NOMO-1 (cell line): ENCODE data around the gene P2RY11.

Experiments used
- DNase-seq, 2 experiments: peaks; one replicate each; lab custom pipeline; 2025; ENCODE audit not compliant: unreplicated experiment in 2 of 2; lab: John Stamatoyannopoulos, UW

Gene P2RY11

GRCh38 chr19:10112895-10113591 lies 1.6 kb downstream of the P2RY11 start:
- peak in 1 of 2 experiments; percentile 28 for DNase-seq

DNA sequence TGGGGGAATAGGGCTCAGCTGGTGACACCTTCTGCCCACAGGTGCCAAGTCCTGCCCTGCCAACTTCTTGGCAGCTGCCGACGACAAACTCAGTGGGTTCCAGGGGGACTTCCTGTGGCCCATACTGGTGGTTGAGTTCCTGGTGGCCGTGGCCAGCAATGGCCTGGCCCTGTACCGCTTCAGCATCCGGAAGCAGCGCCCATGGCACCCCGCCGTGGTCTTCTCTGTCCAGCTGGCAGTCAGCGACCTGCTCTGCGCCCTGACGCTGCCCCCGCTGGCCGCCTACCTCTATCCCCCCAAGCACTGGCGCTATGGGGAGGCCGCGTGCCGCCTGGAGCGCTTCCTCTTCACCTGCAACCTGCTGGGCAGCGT lies 2.1 kb downstream of the P2RY11 start:
- DNase-seq: no peak

GRCh38 chr19:10113964-10114650 lies 2.6 kb downstream of the P2RY11 start:
- DNase-seq: no peak

DNA sequence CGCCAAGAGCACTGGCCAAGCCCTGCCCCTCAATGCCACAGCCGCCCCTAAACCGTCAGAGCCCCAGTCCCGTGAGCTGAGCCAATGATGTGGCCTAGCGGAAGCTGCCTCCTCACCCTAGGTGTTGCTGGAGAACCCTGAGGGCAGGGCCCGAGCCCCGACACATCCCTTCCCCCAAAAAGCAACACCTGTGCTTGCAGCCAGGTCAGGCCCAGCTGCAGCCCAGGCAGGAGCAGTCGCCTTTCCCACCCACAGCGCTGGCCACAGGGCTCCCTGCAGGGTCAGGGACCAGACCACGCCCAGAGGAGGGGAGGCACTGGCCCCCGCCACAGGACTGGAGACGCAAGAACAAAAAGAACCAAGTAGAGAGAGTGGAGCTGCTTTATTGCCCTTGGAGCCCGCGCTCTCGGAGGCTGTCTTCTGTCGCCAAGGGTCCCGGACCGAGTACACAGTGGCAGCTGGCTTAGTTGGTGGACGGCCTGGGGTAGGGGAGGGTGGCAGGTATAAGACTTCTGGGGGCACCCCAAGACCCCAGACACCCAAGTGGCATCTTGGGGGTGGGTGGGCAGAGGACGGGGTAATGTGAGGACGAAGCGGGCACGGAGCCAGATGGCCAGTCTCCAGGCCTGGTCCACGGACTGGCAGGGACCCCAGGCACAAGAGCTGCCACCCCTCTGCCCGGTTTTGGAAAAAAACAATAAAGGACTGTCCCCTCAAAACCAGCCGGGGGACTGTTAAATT lies 3.3 kb downstream of the P2RY11 start:
- DNase-seq: no peak

- DNase-seq: no peak
These were observed 4.0 kb downstream of the P2RY11 start for GRCh38 chr19:10115392-10116084.

DNA sequence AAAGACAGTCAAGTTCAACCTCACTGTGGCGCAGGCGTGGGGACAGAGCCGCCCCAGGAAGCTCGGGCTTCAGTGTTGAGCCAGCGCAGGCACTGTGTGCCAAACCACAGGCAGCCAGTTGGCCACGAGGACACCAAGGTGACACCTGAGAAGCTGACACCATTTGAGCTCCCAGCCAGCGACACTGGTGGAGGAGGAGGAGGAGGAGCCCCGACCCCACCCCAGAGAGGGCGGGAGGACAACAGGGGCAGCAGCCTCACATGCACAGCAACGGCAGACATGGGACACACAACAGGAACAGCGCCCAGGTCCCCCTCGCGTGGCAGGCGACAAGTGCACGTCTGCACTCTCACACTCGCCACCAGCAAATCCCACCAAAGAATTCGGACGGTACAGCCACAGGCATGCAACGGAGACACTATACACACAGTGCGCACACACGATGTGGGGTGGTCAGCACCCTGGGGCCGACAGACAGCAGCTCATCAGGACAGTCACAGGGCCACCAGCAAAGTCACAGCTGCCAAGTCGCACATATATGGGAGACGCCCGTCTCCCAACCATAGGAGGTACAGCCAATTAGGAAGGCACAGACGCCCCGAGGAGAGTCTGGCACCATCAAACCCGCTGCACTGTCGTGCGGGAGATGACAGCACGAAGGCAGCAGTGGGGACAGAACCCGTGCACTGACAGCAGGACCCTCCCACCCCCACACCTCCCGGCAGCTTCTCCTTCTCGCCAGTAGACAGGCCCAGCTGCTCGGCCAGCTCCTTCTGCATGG lies 4.8 kb downstream of the P2RY11 start:
- no peak for DNase-seq

GRCh38 chr19:10116866-10117616 lies 5.5 kb downstream of the P2RY11 start:
- DNase-seq: no peak

GRCh38 chr19:10118960-10119359 lies 7.5 kb downstream of the P2RY11 start:
- DNase-seq: no peak

DNA sequence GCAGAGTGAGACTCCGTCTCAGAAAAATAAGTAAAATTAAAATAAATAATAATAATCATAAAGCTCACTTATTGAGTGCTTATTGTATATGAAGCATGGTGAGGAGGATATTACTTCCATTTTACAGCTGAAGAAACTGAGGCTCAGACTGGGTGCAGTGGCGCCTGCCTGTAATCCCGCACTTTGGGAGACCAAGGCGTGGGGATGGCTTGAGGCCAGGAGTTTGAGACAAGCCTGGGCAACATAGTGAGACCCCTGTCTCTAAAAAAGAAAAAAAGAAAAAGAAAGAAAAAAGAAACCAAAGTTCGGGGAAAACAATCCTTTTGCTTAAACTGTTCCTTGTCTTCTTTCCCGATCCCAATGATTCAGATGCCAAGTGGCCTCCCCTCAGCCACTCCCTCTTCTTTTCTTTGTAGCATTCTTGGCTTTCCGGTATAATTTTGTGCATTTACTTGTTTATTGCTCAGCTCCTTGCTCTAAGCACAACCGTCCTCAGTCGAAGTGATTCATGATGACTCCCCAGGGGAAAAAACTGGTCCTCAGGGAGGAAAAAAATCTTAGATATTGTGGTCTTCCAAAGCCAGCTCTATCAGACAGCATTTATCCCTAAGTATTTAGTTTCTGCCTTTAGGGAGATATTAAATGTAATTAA lies 9.2 kb downstream of the P2RY11 start:
- no peak for DNase-seq

GRCh38 chr19:10122045-10122444 lies 10.6 kb downstream of the P2RY11 start:
- no peak for DNase-seq

- DNase-seq: no peak
These were observed 12.9 kb downstream of the P2RY11 start for GRCh38 chr19:10124429-10124828.

DNA sequence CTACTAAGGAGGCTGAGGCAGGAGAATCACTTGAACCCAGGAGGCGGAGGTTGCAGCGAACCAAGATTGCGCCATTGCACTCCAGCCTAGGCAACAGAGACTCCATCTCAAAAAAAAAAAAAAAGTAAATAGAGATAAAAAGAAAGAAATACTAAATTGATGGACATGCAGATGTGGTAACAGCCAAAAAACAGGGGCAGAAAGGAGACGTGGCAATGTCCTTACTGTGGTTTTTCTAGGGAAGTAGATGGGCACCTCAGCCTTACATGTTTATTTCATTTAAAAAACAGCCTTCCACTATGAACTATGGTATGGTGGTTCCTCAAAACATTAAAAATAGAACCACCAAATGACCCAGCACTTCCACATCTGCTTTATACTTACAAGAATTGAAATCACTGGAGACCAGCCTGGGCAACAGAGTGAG lies 14.7 kb downstream of the P2RY11 start:
- DNase-seq: peak; percentile 87 to 98

- DNase-seq: no peak
These were observed 21.4 kb downstream of the P2RY11 start for GRCh38 chr19:10132905-10133304.

DNA sequence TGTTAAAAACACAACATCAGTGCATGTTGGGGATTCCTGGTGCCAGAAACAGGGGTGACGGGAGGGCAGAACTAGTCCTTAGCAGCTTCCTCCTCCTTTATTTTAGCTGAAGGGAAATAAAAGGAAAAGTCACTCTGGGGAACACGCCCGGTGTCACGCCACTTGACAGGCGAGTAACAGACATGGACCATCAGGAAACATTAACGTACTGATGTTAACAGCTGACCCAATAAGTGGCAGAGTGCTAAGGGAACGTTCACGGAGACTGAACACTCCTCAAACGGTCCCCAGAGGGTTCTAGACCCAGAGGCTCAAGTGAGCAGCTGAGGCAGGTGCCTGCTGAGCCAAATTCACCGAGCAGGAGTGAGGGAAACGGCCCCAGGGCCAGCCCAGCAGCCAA lies 22.1 kb downstream of the P2RY11 start:
- no peak for DNase-seq

- DNase-seq: no peak
These were observed 22.5 kb downstream of the P2RY11 start for GRCh38 chr19:10134040-10134439.

GRCh38 chr19:10135551-10136334 lies 24.2 kb downstream of the P2RY11 start:
- DNase-seq: no peak

DNA sequence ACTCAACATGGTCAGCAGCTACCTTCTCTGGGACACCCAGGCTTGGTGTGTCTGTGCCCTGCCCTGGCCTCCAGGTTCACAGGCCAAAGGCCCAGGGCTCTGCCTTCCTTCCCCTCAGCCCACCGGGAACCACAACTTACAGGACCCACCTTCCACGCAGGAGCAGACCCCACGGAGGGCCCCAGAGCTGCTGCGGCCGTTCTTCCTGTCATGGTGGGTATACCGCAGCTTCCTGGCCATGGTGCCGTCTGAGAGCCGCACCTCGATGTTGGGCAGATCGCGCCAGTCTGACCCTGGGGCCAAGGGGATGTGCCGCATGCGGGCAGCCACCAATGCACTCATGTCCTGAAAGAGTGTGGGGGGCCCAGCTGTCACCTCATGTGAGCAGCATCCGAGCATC lies 25.4 kb downstream of the P2RY11 start:
- DNase-seq: no peak
